ENCODE measurements around the gene RAB12. TPM values are rescaled to one million over a fixed set of nuclear protein-coding genes. Genes with fewer than 3 reads are reported as not detected.
"Not testable (repeated sequence)": the region's sequence is repeated elsewhere in the genome, so short reads cannot be mapped to it uniquely, and the experiment has no call there.

Gene RAB12
- total RNA-seq, 2 experiments from 2014 or later: 20.1 to 20.3 TPM

GRCh38 chr18:8571399-8571798 lies 37.8 kb upstream of the RAB12 start:
- ChIA-PET POLR2A (no interaction called here), CTCF (no interaction called here)
- ATAC-seq (ENCODE audit: poor library complexity): no peak

GRCh38 chr18:8573766-8574165 lies 35.5 kb upstream of the RAB12 start:
- H3K36me3 ChIP-seq (ENCODE audit: insufficient read depth, low read length); H3K36me3 Mint-ChIP-seq (ENCODE audit: low read depth); H3K27ac Mint-ChIP-seq; intact Hi-C loops (cut with DNase I, micrococcal nuclease); H3K27me3 ChIP-seq (ENCODE audit: control insufficient read depth in 1 of 2, insufficient read depth in 2 of 2, low read length in 2 of 2); H3K9me3 Mint-ChIP-seq; H3K4me3 ChIP-seq (ENCODE audit: low read length); H3K4me1 ChIP-seq (ENCODE audit: insufficient read depth, low read length); CTCF ChIA-PET; ATAC-seq (ENCODE audit: poor library complexity); H3K9me3 ChIP-seq (ENCODE audit: control insufficient read depth in 1 of 2, insufficient read depth in 1 of 2, low read length in 2 of 2); H3K27ac ChIP-seq (ENCODE audit: low read depth in 1 of 2, low read length in 2 of 2); H3K4me3 Mint-ChIP-seq; POLR2A ChIA-PET; H3K4me1 Mint-ChIP-seq (ENCODE audit: low read depth); DNase-seq; H3K27me3 Mint-ChIP-seq: not testable (repeated sequence)

More at GRCh38 chr18:8571399-8571798, 37.8 kb upstream of the RAB12 start:
- TF ChIP-seq CTCF (IDR thresholded peaks at IDR 0.05): no peak
- Histone ChIP-seq H3K9me3 (ENCODE audit: control insufficient read depth in 1 of 2, insufficient read depth in 1 of 2, low read length in 2 of 2) (peaks cover 0 to 3% of the 10 kb centered on the region in 2 experiments), H3K4me1 (ENCODE audit: insufficient read depth, low read length) (no peaks in the 10 kb centered on the region), H3K27me3 (ENCODE audit: control insufficient read depth in 1 of 2, insufficient read depth in 2 of 2, low read length in 2 of 2) (no peaks in the 10 kb centered on the region), H3K4me3 (ENCODE audit: low read length) (no peak overlapping the region), H3K27ac (ENCODE audit: low read depth in 1 of 2, low read length in 2 of 2) (no peak overlapping the region), H3K36me3 (ENCODE audit: insufficient read depth, low read length) (no peaks in the 10 kb centered on the region)
- H3K27ac Mint-ChIP-seq: no peak overlapping the region
- no peak for DNase-seq
- H3K4me1 Mint-ChIP-seq (ENCODE audit: low read depth): no peaks in the 10 kb centered on the region
- peaks cover 3% of the 10 kb centered on the region for H3K9me3 Mint-ChIP-seq
- H3K27me3 Mint-ChIP-seq: peaks cover 3% of the 10 kb centered on the region
- intact Hi-C loops (cut with DNase I, micrococcal nuclease): no loop called here
- H3K36me3 Mint-ChIP-seq (ENCODE audit: low read depth): no peaks in the 10 kb centered on the region
- H3K4me3 Mint-ChIP-seq: no peak overlapping the region

DNA sequence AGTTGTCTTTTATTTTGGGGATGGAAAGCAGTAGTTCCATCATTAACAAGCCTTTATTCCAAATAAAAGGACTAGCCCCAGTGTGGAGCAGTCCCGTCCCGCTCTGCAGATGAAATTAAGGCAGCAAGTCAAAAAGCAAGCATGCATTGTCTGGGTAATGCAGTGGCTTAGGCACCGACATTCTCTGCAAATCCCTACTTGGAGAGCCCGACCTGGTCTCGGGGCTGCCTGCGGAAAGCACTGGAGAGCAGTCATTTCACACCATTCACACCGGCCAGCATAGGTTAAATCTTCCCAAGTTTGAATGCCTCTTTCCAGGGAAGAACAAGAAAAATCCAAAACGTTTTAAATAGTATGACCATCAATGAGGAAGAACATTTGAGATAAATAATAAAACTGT lies 24.4 kb upstream of the RAB12 start:
- Mint-ChIP-seq H3K9me3 (no peaks in the 10 kb centered on the region), H3K27ac (no peak overlapping the region), H3K36me3 (ENCODE audit: low read depth) (no peaks in the 10 kb centered on the region), H3K27me3 (peaks cover 31% of the 10 kb centered on the region), H3K4me1 (ENCODE audit: low read depth) (no peaks in the 10 kb centered on the region), H3K4me3 (no peak overlapping the region)
- ChIA-PET POLR2A (no interaction called here), CTCF (no interaction called here)
- Histone ChIP-seq H3K4me3 (ENCODE audit: low read length) (no peak overlapping the region), H3K36me3 (ENCODE audit: insufficient read depth, low read length) (no peaks in the 10 kb centered on the region), H3K4me1 (ENCODE audit: insufficient read depth, low read length) (no peaks in the 10 kb centered on the region), H3K9me3 (ENCODE audit: control insufficient read depth in 1 of 2, insufficient read depth in 1 of 2, low read length in 2 of 2) (peaks cover 0 to under 1% of the 10 kb centered on the region in 2 experiments), H3K27me3 (ENCODE audit: control insufficient read depth in 1 of 2, insufficient read depth in 2 of 2, low read length in 2 of 2) (peaks cover 4% of the 10 kb centered on the region in 2 experiments), H3K27ac (ENCODE audit: low read depth in 1 of 2, low read length in 2 of 2) (no peak overlapping the region)
- ATAC-seq (ENCODE audit: poor library complexity): no peak
- DNase-seq: no peak
- intact Hi-C loops (cut with DNase I, micrococcal nuclease): no loop called here
- no peak for TF ChIP-seq CTCF (IDR thresholded peaks at IDR 0.05)

GRCh38 chr18:8586941-8587340 lies 22.3 kb upstream of the RAB12 start:
- no peak overlapping the region for H3K27ac Mint-ChIP-seq
- Histone ChIP-seq H3K36me3 (ENCODE audit: insufficient read depth, low read length) (no peaks in the 10 kb centered on the region), H3K27ac (ENCODE audit: low read depth in 1 of 2, low read length in 2 of 2) (no peak overlapping the region), H3K4me1 (ENCODE audit: insufficient read depth, low read length) (no peaks in the 10 kb centered on the region), H3K9me3 (ENCODE audit: control insufficient read depth in 1 of 2, insufficient read depth in 1 of 2, low read length in 2 of 2) (peaks cover 0 to 3% of the 10 kb centered on the region in 2 experiments), H3K4me3 (ENCODE audit: low read length) (no peak overlapping the region), H3K27me3 (ENCODE audit: control insufficient read depth in 1 of 2, insufficient read depth in 2 of 2, low read length in 2 of 2) (peaks cover 4% of the 10 kb centered on the region in 2 experiments)
- no peak overlapping the region for H3K4me3 Mint-ChIP-seq
- POLR2A ChIA-PET: no interaction called here
- H3K9me3 Mint-ChIP-seq: no peaks in the 10 kb centered on the region
- ATAC-seq (ENCODE audit: poor library complexity): no peak
- H3K27me3 Mint-ChIP-seq: peaks cover 23% of the 10 kb centered on the region
- TF ChIP-seq CTCF (IDR thresholded peaks at IDR 0.05): no peak
- CTCF ChIA-PET: no interaction called here
- H3K36me3 Mint-ChIP-seq (ENCODE audit: low read depth): no peaks in the 10 kb centered on the region
- intact Hi-C loops (cut with DNase I, micrococcal nuclease): no loop called here
- DNase-seq: no peak
- no peaks in the 10 kb centered on the region for H3K4me1 Mint-ChIP-seq (ENCODE audit: low read depth)
